Activated CD8-positive, alpha-beta T cell treated with anti-CD3 and anti-CD28 coated beads for 36 hours (primary cell): ENCODE data around the gene FOLR1. TPM values are rescaled to one million over a fixed set of nuclear protein-coding genes. Genes with fewer than 3 reads are reported as not detected.

Source experiments
- ATAC-seq: fragments of 200-7000 bp; cut with Tn5 transposase; one replicate; pipeline ENCODE4 v1.10.0; 2021; ENCODE audit warnings: mild to moderate bottlenecking, moderate library complexity
- CTCF ChIA-PET: fragments of 350-600 bp; sonication (Branson Sonifier 250); formaldehyde crosslinking; loops from one replicate; lab custom pipeline; 2021; ENCODE audit warnings: antibody characterized with exemption; lab: Charles Lee
- POLR2A ChIA-PET: fragments of 350-600 bp; sonication (Branson Sonifier 250); formaldehyde crosslinking; loops from one replicate; lab custom pipeline; 2021; ENCODE audit warnings: antibody characterized with exemption; lab: Charles Lee
- DNase-seq: peaks from one replicate; pipeline ENCODE4 v3.0.0-alpha.2; 2020
- H3K27ac Mint-ChIP-seq: one replicate; pipeline ENCODE4 v1.8.0; 2021; ENCODE audit warnings: mild to moderate bottlenecking, mixed read lengths
- H3K27me3 Mint-ChIP-seq: one replicate; pipeline ENCODE4 v1.8.0; 2021; ENCODE audit warnings: mixed read lengths
- H3K36me3 Mint-ChIP-seq: one replicate; pipeline ENCODE4 v1.8.0; 2021; ENCODE audit warnings: low read depth, mixed read lengths
- H3K4me1 Mint-ChIP-seq: one replicate; pipeline ENCODE4 v1.8.0; 2021; ENCODE audit warnings: low read depth, mixed read lengths
- H3K4me3 Mint-ChIP-seq: one replicate; pipeline ENCODE4 v1.8.0; 2021; ENCODE audit warnings: mild to moderate bottlenecking, moderate library complexity, mixed read lengths
- H3K9me3 Mint-ChIP-seq: one replicate; pipeline ENCODE4 v1.8.0; 2021; ENCODE audit warnings: mixed read lengths
- CTCF ChIP-seq: fragments of 200-600 bp; IDR thresholded peaks from one replicate; pipeline ENCODE4 v1.8.0; 2022; ENCODE audit warnings: antibody characterized with exemption, mild to moderate bottlenecking
- intact Hi-C: fragments of 100-400 bp; cut with micrococcal nuclease; formaldehyde crosslinking; loops from one replicate; pipeline ENCODE4 v1.10.0; 2022
- total RNA-seq, 2 experiments: library from RNA; stranded (reverse); gene quantifications; one replicate each; pipeline ENCODE4 v1.2.3, GENCODE V29; 2021

Gene FOLR1
- total RNA-seq, 2 experiments from 2014 or later = not detected

DNA sequence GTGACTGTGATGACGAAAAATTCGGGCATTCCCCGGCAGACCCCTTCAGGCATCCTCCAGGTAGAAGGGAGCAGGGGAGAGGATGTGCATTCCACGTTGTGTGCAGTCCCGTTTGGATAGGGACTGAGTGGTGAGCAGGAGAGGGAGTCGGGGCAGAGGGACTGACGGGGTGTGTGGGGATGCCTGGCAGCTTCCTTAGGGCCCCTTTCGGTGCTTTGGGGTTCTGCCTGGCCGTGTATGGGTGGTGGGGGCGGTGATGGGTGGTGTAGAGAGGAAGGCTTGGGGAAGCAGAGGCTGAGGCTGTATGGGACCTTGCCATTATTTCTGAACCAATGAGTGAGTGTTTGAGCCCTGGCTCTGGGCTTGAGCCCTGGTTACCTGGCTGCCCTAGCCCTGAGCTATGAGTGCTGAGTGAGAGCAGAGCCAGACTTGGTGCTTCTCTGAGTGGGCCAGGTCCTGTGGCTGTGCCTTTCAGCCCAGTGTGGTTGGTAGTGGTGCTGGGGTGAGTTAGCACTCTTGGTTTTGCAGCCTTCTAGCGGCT is 33.5 kb downstream of the FOLR1 start:
- intact Hi-C loops = no loop called here
- no peak for TF ChIP-seq CTCF
- POLR2A ChIA-PET = interaction anchor here (0.6 to 3.3 kb wide), 3 partner anchors 11 to 1225 kb away, joined by 3 to 17 read pairs (median 3); no protein-coding TSS in a partner anchor
- DNase-seq (peak; percentile 61), ATAC-seq (peak; percentile 15)
- H3K9me3 Mint-ChIP-seq = no peaks in the 10 kb centered on the region
- H3K4me3 Mint-ChIP-seq = peak overlapping the region; percentile 91
- H3K36me3 Mint-ChIP-seq = no peaks in the 10 kb centered on the region
- peaks cover 25% of the 10 kb centered on the region for H3K4me1 Mint-ChIP-seq
- H3K27ac Mint-ChIP-seq = peak overlapping the region; percentile 92
- H3K27me3 Mint-ChIP-seq = no peaks in the 10 kb centered on the region
- CTCF ChIA-PET = interaction anchor here (0.7 to 3.3 kb wide), 4 partner anchors 11 to 209 kb away, joined by 3 to 23 read pairs (median 5); partner anchors contain the start of gene CLPB

DNA sequence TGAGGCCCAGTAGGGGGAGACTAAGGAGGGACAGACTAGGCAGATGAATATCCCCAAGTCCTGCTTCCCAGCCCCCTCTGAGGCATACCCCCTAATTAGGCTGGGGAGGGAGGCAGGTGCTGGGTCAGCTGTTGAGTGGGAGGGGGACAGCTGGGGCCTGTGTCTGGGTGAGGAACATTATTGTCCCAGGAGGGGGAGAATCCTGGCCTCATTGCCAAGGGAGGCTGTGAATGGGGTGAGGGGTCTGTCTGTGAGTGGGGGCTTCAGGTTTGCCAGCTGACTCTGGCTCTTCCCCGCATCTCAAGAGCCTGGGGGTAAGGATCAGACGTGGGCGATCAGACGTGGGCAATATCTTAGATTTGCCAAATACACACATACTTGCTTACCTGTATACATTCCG is 34.8 kb downstream of the FOLR1 start:
- ChIA-PET CTCF (interaction anchor here (0.5 to 3.3 kb wide), 2 partner anchors 10 to 295 kb away, joined by 3 to 23 read pairs; no protein-coding TSS in a partner anchor), POLR2A (interaction anchor here (3.3 kb wide), 1 partner anchor 10 kb away, joined by 17 read pairs; no protein-coding TSS in a partner anchor)
- peaks cover 21% of the 10 kb centered on the region for H3K4me1 Mint-ChIP-seq
- no peaks in the 10 kb centered on the region for H3K9me3 Mint-ChIP-seq
- no peaks in the 10 kb centered on the region for H3K27me3 Mint-ChIP-seq
- no peak overlapping the region for H3K4me3 Mint-ChIP-seq
- H3K27ac Mint-ChIP-seq = no peak overlapping the region
- H3K36me3 Mint-ChIP-seq = no peaks in the 10 kb centered on the region
- intact Hi-C loops = no loop called here
- DNase-seq (no peak), ATAC-seq (no peak)
- no peak for TF ChIP-seq CTCF

DNA sequence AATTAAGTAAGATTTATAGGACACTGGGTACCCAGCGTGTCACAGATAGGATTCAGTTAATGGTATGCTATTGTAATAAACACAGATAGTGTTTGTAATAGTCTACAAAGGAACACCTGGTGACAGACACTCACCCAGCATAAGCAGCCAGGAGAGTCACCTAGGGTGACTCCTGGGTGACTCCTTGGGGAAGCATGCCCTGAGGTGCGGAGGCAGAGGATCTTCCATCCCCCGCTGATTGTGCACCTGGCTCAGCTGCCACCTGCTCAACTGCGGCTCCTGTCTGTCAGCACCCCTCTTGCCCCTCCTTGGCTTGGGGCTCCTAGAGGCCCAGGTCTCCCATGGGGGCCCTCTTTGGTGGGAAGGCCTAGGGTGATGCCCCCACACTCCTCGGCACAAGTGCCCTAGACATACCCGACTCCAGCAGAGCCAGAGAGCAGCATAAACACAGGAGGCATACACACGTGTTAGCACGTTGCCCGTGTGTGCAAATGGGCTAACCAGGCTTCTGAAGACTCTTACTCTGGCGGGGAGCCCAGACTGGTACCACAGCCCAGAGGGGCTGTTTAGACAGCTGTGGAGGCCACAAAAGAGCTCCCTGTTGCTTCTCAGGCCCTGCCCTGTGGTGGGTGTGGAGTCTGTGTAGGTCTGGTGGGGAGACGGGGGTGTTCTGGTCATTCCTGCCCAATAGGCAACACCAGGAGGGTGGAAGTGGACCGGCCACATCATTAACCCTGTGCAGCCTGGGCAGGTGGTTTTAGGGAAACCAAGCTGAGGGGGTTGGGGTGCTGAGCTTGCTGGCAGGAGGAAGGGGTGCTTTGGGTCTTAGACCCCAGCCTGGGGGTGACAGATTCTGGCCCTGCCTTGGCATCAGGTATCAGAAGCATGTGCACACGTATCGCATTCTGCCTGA is 35.6 kb downstream of the FOLR1 start:
- H3K36me3 Mint-ChIP-seq = peaks cover 2% of the 10 kb centered on the region
- no peak for TF ChIP-seq CTCF
- intact Hi-C loops = no loop called here
- no peak for DNase-seq
- POLR2A ChIA-PET = interaction anchor here (0.6 to 3.3 kb wide), 3 partner anchors 9 to 21 kb away, joined by 3 to 17 read pairs (median 3); no protein-coding TSS in a partner anchor
- H3K4me3 Mint-ChIP-seq = no peak overlapping the region
- H3K27me3 Mint-ChIP-seq = no peaks in the 10 kb centered on the region
- peaks cover 16% of the 10 kb centered on the region for H3K4me1 Mint-ChIP-seq
- H3K27ac Mint-ChIP-seq = no peak overlapping the region
- H3K9me3 Mint-ChIP-seq = no peaks in the 10 kb centered on the region
- CTCF ChIA-PET = interaction anchor here (3.3 kb wide), 1 partner anchor 9 kb away, joined by 23 read pairs; no protein-coding TSS in a partner anchor
- ATAC-seq = no peak

GRCh38 chr11:72228229-72228843 is 36.4 kb downstream of the FOLR1 start:
- no peak overlapping the region for H3K27ac Mint-ChIP-seq
- no peak for TF ChIP-seq CTCF
- ATAC-seq (no peak), DNase-seq (no peak)
- no peaks in the 10 kb centered on the region for H3K9me3 Mint-ChIP-seq
- peaks cover 2% of the 10 kb centered on the region for H3K36me3 Mint-ChIP-seq
- intact Hi-C loops = no loop called here
- CTCF ChIA-PET = no interaction called here
- peaks cover 13% of the 10 kb centered on the region for H3K4me1 Mint-ChIP-seq
- no peaks in the 10 kb centered on the region for H3K27me3 Mint-ChIP-seq
- H3K4me3 Mint-ChIP-seq = no peak overlapping the region
- POLR2A ChIA-PET = interaction anchor here (0.6 to 1.1 kb wide), 2 partner anchors 12 to 20 kb away, joined by 3 read pairs; no protein-coding TSS in a partner anchor
